Activated T-cell treated with anti-CD3 and anti-CD28 coated beads, Interleukin-2, amount 50 U/mL, for 72 hours (primary cell): ENCODE data around the gene GCNT4. TPM values are rescaled to one million over a fixed set of nuclear protein-coding genes. Genes with fewer than 3 reads are reported as not detected.
"Not testable (repeated sequence)": the region's sequence is repeated elsewhere in the genome, so short reads cannot be mapped to it uniquely, and the experiment has no call there.

Experiments
- ATAC-seq, 2 donors: fragments of 150-1000 bp; cut with Tn5 transposase; replicated peaks in 1 of 2; 2 replicates each; pipeline ENCODE4 v1.10.0; 2021; ENCODE audit warnings: moderate library complexity in 2 of 2, mild to moderate bottlenecking in 1 of 2
- DNase-seq, 2 donors: peaks; one replicate each; pipeline ENCODE4 v3.0.0; 2021 to 2022; ENCODE audit warnings: mixed read lengths in 1 of 2
- H3K27ac Mint-ChIP-seq: one replicate; pipeline ENCODE4 v1.8.0; 2022; ENCODE audit warnings: mild to moderate bottlenecking, moderate library complexity, mixed read lengths
- H3K27me3 Mint-ChIP-seq: one replicate; pipeline ENCODE4 v1.8.0; 2022; ENCODE audit warnings: low read depth, mixed read lengths
- H3K36me3 Mint-ChIP-seq, 2 donors: one replicate each; pipeline ENCODE4 v1.8.0; 2022; ENCODE audit warnings: mixed read lengths in 2 of 2, mild to moderate bottlenecking in 1 of 2; ENCODE audit not compliant: insufficient read depth in 2 of 2
- H3K4me1 Mint-ChIP-seq: one replicate; pipeline ENCODE4 v1.8.0; 2022; ENCODE audit warnings: low read depth, mixed read lengths
- H3K4me3 Mint-ChIP-seq, 2 donors: one replicate each; pipeline ENCODE4 v1.8.0; 2022; ENCODE audit warnings: mild to moderate bottlenecking in 2 of 2, mixed read lengths in 2 of 2, moderate library complexity in 2 of 2
- H3K9me3 Mint-ChIP-seq, 2 donors: one replicate each; pipeline ENCODE4 v1.8.0; 2022; ENCODE audit warnings: mixed read lengths in 2 of 2
- total RNA-seq, 2 donors: library from RNA; stranded (reverse); gene quantifications; one replicate each; pipeline ENCODE4 v1.2.3, GENCODE V29; 2022

GCNT4 gene, protein sequence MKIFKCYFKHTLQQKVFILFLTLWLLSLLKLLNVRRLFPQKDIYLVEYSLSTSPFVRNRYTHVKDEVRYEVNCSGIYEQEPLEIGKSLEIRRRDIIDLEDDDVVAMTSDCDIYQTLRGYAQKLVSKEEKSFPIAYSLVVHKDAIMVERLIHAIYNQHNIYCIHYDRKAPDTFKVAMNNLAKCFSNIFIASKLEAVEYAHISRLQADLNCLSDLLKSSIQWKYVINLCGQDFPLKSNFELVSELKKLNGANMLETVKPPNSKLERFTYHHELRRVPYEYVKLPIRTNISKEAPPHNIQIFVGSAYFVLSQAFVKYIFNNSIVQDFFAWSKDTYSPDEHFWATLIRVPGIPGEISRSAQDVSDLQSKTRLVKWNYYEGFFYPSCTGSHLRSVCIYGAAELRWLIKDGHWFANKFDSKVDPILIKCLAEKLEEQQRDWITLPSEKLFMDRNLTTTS
- 1 to 10 TPM; 3.2 to 4.5 TPM for total RNA-seq

DNA sequence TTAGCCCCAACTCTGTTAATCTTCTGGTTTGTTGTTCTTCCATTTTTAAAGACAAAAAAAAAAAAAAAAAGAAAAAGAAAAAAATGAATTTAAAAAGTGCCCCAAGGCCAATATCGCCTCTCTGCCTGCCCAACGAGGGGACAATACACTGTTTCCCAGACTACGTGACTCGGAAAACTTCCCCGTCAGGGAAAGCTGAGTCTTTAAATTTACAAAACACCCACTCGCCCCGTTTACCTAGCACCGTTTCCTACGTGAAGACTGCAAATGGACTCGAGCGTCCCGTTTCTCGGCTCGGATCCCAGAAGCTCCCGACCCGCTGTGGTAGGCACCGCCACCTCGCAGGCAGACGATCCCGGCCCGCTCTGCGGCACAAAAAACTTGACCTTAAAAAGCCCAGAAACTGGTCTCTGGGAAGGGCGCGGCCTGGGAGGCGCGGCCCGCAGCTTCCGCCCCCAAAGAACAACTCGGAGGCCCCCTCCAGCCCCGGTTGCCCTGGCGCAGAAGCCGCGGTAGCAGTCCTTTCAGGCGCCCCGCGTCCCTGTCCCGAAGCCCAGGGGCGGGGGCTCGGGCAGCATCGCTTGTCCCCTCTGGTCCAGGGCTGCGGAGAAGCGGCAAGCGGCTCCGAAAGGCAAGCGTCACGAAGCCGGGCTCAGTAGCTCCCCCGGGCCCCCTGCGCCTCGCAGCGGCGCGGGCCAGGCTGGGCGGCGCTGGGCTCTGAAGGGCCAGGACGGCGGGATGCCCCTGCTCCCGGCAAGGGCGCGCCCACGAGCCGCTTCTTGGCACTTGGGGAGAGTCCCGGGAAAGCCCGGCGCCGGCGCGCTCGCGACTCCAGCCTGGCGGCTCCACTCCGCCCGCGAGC is at the start of gene GCNT4:
Gene GCNT4, minus strand, starts transcription at position 367 of the 862 bp plus-strand sequence. CDS start 22,521 bp downstream, outside the sequence.
- no peaks in the 10 kb centered on the region for H3K27me3 Mint-ChIP-seq
- peak; percentile 45 to 59 for DNase-seq
- peak; percentile 42 to 45 for ATAC-seq
- H3K4me1 Mint-ChIP-seq, result peaks cover 84% of the 10 kb centered on the region
- peaks cover 0 to 3% of the 10 kb centered on the region in 2 donors for H3K36me3 Mint-ChIP-seq
- no peaks in the 10 kb centered on the region for H3K9me3 Mint-ChIP-seq
- peak within 1 kb of the TSS; percentile 92 to 96 for H3K4me3 Mint-ChIP-seq
- H3K27ac Mint-ChIP-seq, result peak within 1 kb of the TSS; percentile 81

- peaks cover 14% of the 10 kb centered on the region for H3K4me1 Mint-ChIP-seq
- H3K9me3 Mint-ChIP-seq, H3K27me3 Mint-ChIP-seq, ATAC-seq, H3K36me3 Mint-ChIP-seq, DNase-seq, H3K4me3 Mint-ChIP-seq, H3K27ac Mint-ChIP-seq: not testable (repeated sequence)
Observed at GRCh38 chr5:75095956-75096355, 43.6 kb upstream of the GCNT4 start.

GRCh38 chr5:75091597-75091996 is 39.2 kb upstream of the GCNT4 start:
- no peak for DNase-seq
- Mint-ChIP-seq H3K4me3 (no peak overlapping the region), H3K9me3 (peaks cover 0 to 5% of the 10 kb centered on the region in 2 donors), H3K27me3 (no peaks in the 10 kb centered on the region), H3K4me1 (peaks cover 38% of the 10 kb centered on the region), H3K36me3 (no peaks in the 10 kb centered on the region), H3K27ac (no peak overlapping the region)
- ATAC-seq, result no peak

- Mint-ChIP-seq H3K4me3 (no peak overlapping the region), H3K36me3 (no peaks in the 10 kb centered on the region), H3K4me1 (peaks cover 24% of the 10 kb centered on the region), H3K9me3 (peaks cover 0 to 5% of the 10 kb centered on the region in 2 donors), H3K27ac (peak overlapping the region; percentile 41), H3K27me3 (no peaks in the 10 kb centered on the region)
- ATAC-seq, result no peak
- no peak for DNase-seq
Observed at GRCh38 chr5:75089662-75090061, 37.3 kb upstream of the GCNT4 start.

DNA sequence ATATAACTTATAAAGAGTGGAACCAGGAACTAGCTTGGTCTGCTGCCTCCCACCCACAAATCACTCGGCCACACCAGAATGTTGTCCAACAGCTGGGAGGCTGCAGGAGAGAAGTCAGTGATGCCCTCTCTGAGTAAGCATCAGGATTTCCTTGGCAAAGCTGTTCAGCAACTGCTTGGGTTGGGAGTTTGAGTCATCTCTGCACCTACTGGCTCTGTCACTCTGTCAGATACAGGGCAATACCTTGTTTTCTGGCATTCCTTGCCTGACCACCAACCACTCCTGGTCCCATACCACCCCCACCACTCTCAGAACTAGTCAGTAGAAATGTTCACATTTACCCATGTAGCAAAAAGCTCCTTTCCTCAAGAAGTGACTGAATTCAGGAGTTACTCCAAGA is 36.8 kb upstream of the GCNT4 start:
- no peak overlapping the region for H3K4me3 Mint-ChIP-seq
- DNase-seq (peak; percentile 31 to 65), ATAC-seq (peak; percentile 96 to 97)
- peaks cover 24% of the 10 kb centered on the region for H3K4me1 Mint-ChIP-seq
- peaks cover 0 to 5% of the 10 kb centered on the region in 2 donors for H3K9me3 Mint-ChIP-seq
- no peaks in the 10 kb centered on the region for H3K36me3 Mint-ChIP-seq
- no peak overlapping the region for H3K27ac Mint-ChIP-seq
- no peaks in the 10 kb centered on the region for H3K27me3 Mint-ChIP-seq

GRCh38 chr5:75088648-75089047 is 36.3 kb upstream of the GCNT4 start:
- Mint-ChIP-seq H3K4me3 (no peak overlapping the region), H3K27me3 (no peaks in the 10 kb centered on the region), H3K27ac (peak overlapping the region; percentile 29), H3K36me3 (no peaks in the 10 kb centered on the region), H3K4me1 (peaks cover 24% of the 10 kb centered on the region), H3K9me3 (peaks cover 0 to 5% of the 10 kb centered on the region in 2 donors)
- DNase-seq (no peak), ATAC-seq (no peak)

GRCh38 chr5:75081510-75081909 is 29.2 kb upstream of the GCNT4 start:
- Mint-ChIP-seq H3K4me3 (no peak overlapping the region), H3K27me3 (no peaks in the 10 kb centered on the region), H3K9me3 (no peaks in the 10 kb centered on the region), H3K27ac (no peak overlapping the region), H3K4me1 (peaks cover 10% of the 10 kb centered on the region), H3K36me3 (no peaks in the 10 kb centered on the region)
- ATAC-seq, result no peak
- no peak for DNase-seq

GRCh38 chr5:75079346-75079745 is 27.0 kb upstream of the GCNT4 start:
- not testable (repeated sequence) for DNase-seq, ATAC-seq, H3K27ac Mint-ChIP-seq, H3K27me3 Mint-ChIP-seq, H3K9me3 Mint-ChIP-seq, H3K4me3 Mint-ChIP-seq, H3K36me3 Mint-ChIP-seq
- peaks cover 20% of the 10 kb centered on the region for H3K4me1 Mint-ChIP-seq

GRCh38 chr5:75078027-75078426 is 25.7 kb upstream of the GCNT4 start:
- DNase-seq, result no peak
- Mint-ChIP-seq H3K4me3 (no peak overlapping the region), H3K36me3 (no peaks in the 10 kb centered on the region), H3K27ac (no peak overlapping the region), H3K4me1 (peaks cover 20% of the 10 kb centered on the region), H3K27me3 (no peaks in the 10 kb centered on the region), H3K9me3 (no peaks in the 10 kb centered on the region)
- no peak for ATAC-seq

DNA sequence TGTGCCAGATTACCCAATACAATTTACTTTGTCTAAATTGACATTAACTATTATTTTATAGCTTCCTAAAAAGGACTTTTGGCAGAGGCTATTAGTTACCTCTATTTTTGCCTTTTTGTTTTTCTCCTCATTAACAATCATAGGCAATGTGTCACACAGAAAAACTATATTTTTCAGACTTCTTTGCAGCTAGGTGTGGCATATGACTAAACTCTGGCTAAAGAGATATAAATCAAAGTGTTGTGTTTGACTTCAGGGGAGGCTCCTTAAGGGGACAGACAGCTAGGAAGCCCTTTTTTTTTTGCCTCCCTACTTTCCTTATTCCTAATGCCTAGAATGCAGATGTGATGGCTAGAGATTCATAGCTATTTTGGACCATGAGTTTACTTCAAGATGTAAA is 19.7 kb upstream of the GCNT4 start:
- ATAC-seq, result no peak
- DNase-seq, result no peak
- Mint-ChIP-seq H3K27me3 (no peaks in the 10 kb centered on the region), H3K9me3 (no peaks in the 10 kb centered on the region), H3K4me1 (peaks cover 11% of the 10 kb centered on the region), H3K4me3 (no peak overlapping the region), H3K36me3 (no peaks in the 10 kb centered on the region), H3K27ac (no peak overlapping the region)

DNA sequence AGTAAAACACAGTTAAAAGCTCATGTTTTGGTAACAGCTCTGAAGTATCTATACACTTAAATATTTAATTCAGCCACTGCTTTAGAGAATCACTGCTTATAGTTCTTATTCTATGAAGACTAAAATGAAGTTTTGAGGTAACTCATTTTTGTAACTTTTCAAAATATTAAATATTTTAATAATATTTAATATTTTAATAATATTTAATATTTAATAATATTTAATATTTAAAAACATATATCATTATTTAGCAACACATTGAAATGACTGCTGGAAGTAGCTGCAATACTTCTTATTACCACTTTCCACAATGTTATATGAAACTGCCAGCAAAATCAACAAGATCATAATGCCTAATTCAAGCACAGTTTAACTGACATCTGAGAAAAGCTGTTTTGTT is 18.7 kb upstream of the GCNT4 start:
- Mint-ChIP-seq H3K36me3 (no peaks in the 10 kb centered on the region), H3K27me3 (no peaks in the 10 kb centered on the region), H3K4me1 (peaks cover 15% of the 10 kb centered on the region), H3K9me3 (no peaks in the 10 kb centered on the region), H3K4me3 (no peak overlapping the region), H3K27ac (no peak overlapping the region)
- ATAC-seq, result no peak
- no peak for DNase-seq

DNA sequence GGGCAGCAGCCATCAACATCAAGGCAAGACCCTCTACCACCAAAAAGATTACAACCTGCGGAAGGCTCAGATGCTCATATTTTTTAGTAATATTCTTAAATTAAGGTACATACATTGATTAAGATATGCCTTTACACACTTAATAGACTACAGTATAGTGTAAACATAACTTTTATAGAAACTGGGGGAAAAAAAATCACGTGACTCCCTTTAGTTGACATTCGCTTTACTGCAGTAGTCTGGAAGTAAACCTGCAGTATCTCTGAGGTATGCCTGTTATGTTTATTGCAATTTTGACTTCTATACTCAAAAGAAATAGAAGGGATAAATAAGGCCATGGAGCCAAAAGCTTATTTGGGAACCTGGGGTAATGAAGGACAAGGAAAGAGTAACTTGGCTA is 15.1 kb upstream of the GCNT4 start:
- Mint-ChIP-seq H3K27ac (no peak overlapping the region), H3K36me3 (peaks cover 0 to under 1% of the 10 kb centered on the region in 2 donors), H3K9me3 (no peaks in the 10 kb centered on the region), H3K4me1 (peaks cover 25% of the 10 kb centered on the region), H3K4me3 (no peak overlapping the region), H3K27me3 (no peaks in the 10 kb centered on the region)
- DNase-seq (no peak), ATAC-seq (no peak)

DNA sequence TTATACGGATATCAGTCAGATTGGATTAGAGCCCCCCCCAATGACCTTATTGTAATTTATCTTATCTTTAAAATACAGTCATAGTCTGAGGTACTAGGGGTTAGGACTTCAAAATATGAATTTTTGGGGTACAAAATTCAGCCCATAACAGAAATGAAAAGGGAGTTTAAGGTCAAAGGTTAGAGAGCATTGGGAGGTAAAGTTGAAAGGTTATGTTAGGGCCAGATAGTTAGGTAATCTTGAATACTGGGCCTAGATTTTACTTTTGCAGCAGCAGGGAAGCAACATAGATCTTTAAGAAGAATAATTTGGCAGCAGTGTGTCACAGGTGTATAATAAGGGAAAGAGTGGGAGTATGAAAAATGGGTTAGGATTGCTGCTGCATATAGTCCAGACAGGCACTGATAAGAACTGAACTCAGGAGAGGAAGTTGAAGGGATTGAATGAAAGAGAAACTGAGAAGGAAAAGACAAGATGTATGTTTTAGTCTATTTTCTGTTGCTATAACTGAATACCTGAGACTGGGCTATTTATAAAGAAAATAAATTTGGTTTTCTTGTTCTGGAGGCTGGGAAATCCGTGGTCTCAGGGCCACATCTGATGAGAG is 10.7 kb upstream of the GCNT4 start:
- no peaks in the 10 kb centered on the region for H3K27me3 Mint-ChIP-seq
- H3K4me1 Mint-ChIP-seq, result peaks cover 61% of the 10 kb centered on the region
- no peak overlapping the region for H3K4me3 Mint-ChIP-seq
- DNase-seq (no peak), ATAC-seq (no peak)
- H3K9me3 Mint-ChIP-seq, result peaks cover 0 to 4% of the 10 kb centered on the region in 2 donors
- H3K27ac Mint-ChIP-seq, result peak overlapping the region; percentile 48
- H3K36me3 Mint-ChIP-seq, result peaks cover 1 to 3% of the 10 kb centered on the region in 2 donors
